T-helper 17 cell (primary cell): ENCODE measurements around the gene COL10A1. TPM values are rescaled to one million over a fixed set of nuclear protein-coding genes. Genes with fewer than 3 reads are reported as not detected.
"Not testable (repeated sequence)": the region's sequence is repeated elsewhere in the genome, so short reads cannot be mapped to it uniquely, and the experiment has no call there.

ENCODE experiments used
- ATAC-seq: fragments of 150-1000 bp; cut with Tn5 transposase; 2 replicates; pipeline ENCODE4 v1.10.0; 2021; ENCODE audit warnings: mild to moderate bottlenecking, moderate library complexity
- DNase-seq, 3 donors: peaks; one replicate each; pipeline versions ENCODE4 v3.0.0 to v3.0.0-alpha.2; 2020 to 2021
- H3K9me3 ChIP-seq: one replicate; pipeline ENCODE4 v1.7.0; 2013; ENCODE audit warnings: low read length, mild to moderate bottlenecking; ENCODE audit not compliant: control insufficient read depth, poor library complexity, severe bottlenecking
- H3K27ac Mint-ChIP-seq: one replicate; pipeline ENCODE4 v1.8.0; 2022; ENCODE audit warnings: mild to moderate bottlenecking, moderate library complexity, mixed read lengths
- H3K27me3 Mint-ChIP-seq: one replicate; pipeline ENCODE4 v1.8.0; 2022; ENCODE audit warnings: mixed read lengths
- H3K36me3 Mint-ChIP-seq: one replicate; pipeline ENCODE4 v1.8.0; 2022; ENCODE audit warnings: low read depth, mixed read lengths
- H3K4me1 Mint-ChIP-seq: one replicate; pipeline ENCODE4 v1.8.0; 2022; ENCODE audit warnings: mild to moderate bottlenecking, mixed read lengths
- H3K4me3 Mint-ChIP-seq: one replicate; pipeline ENCODE4 v1.8.0; 2022; ENCODE audit warnings: mild to moderate bottlenecking, moderate library complexity, mixed read lengths
- total RNA-seq, 4 donors: library from RNA in 2 of 4; stranded (reverse) in 2 of 4; gene quantifications; one replicate each; pipeline ENCODE4 v1.2.3 and lab custom pipeline; 2022 to 2026

Gene COL10A1
- total RNA-seq, 2 donors from 2014 or later = 0.34 TPM; not detected in 1

DNA sequence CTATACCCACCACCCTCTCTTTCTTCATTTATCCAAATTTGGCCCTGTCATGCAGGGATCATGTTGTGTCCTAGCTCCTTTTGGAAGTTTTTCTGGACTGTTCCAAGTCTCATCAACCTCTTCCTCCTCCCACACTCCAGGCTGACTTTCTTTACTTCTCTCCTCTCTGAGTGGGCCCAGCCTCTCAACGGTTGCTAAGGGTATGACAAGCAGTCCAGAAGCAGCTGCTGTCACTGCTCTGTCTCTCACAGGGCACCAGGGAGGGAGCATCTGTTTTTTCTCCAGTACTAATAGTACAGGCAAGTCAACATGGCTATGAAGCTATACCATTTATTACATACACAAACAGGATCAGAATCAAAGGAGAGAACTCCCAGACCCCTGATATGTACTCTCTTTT, 17.1 kb downstream of the COL10A1 start:
- Mint-ChIP-seq H3K36me3 (peaks cover 16% of the 10 kb centered on the region), H3K4me3 (no peak overlapping the region), H3K4me1 (peaks cover 26% of the 10 kb centered on the region), H3K27ac (no peak overlapping the region), H3K27me3 (no peaks in the 10 kb centered on the region)
- no peaks in the 10 kb centered on the region for H3K9me3 ChIP-seq
- no peak for DNase-seq
- no peak for ATAC-seq

DNA sequence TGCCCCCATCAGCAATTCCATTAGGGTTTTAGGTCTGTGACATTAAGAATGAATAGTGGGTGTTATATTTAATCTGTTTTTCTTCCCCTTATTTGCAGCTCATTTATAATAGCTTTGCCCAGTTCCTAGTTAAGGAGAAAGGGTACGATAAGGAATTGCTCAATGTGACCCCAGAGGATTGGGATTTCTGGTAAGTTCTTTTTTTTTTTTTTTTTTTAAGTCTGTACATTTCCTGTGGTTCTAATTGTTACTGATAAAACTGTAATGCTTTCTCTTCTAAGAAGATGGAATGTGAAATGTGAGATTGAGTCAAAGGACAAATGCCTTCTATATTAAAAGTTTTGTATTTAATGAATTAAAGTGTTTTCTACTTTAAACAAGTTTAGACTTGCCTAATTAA, 19.8 kb downstream of the COL10A1 start:
- Mint-ChIP-seq H3K4me1 (peaks cover 46% of the 10 kb centered on the region), H3K36me3 (peaks cover 13% of the 10 kb centered on the region), H3K4me3 (no peak overlapping the region), H3K27me3 (no peaks in the 10 kb centered on the region), H3K27ac (no peak overlapping the region)
- DNase-seq = no peak
- no peak for ATAC-seq
- H3K9me3 ChIP-seq = no peaks in the 10 kb centered on the region

DNA sequence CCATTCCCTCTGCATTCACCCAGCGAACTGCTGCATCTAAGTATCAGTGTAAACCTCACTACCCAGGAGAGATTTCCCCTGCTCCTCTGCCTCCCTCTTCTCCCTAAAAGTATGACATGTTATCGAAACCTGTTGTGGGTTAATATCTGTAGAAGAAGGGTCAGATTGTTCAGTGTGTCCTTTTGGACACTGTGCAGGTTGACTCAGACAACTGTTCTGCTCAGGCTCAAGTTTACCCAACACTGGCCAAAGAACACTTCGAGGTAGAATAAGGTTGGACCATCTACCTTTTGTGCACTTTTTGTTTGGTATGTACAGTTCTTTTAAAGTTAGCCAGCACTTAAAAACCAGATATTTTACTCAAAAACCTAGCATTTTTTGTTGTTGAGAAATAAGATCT, 20.7 kb downstream of the COL10A1 start:
- ATAC-seq = no peak
- H3K4me1 Mint-ChIP-seq = peaks cover 46% of the 10 kb centered on the region
- H3K27ac Mint-ChIP-seq = no peak overlapping the region
- peaks cover 9% of the 10 kb centered on the region for H3K36me3 Mint-ChIP-seq
- no peaks in the 10 kb centered on the region for H3K9me3 ChIP-seq
- no peaks in the 10 kb centered on the region for H3K27me3 Mint-ChIP-seq
- no peak for DNase-seq
- H3K4me3 Mint-ChIP-seq = no peak overlapping the region

DNA sequence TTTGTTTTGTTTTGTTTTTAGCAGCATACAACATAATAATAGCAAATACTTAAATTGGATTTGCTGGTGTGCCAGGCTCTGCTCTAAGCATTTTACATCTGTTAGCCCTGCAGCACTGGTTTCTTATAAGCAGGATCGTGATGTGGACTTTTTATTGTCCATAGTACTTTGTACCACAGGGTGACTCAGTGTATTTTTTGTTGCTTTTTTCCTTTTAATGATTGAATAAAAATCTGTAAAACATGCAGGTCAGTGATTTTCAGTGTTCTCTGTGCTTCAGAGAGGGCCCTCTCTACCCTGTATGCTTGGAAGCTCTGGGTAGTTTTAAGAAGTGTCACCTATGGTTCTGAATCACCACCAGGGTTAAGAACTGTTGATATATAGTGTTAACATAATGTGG, 21.3 kb downstream of the COL10A1 start:
- H3K4me1 Mint-ChIP-seq = peaks cover 47% of the 10 kb centered on the region
- ATAC-seq (no peak), DNase-seq (no peak)
- no peak overlapping the region for H3K27ac Mint-ChIP-seq
- H3K27me3 Mint-ChIP-seq = no peaks in the 10 kb centered on the region
- H3K4me3 Mint-ChIP-seq = no peak overlapping the region
- H3K9me3 ChIP-seq = no peaks in the 10 kb centered on the region
- H3K36me3 Mint-ChIP-seq = peaks cover 7% of the 10 kb centered on the region

DNA sequence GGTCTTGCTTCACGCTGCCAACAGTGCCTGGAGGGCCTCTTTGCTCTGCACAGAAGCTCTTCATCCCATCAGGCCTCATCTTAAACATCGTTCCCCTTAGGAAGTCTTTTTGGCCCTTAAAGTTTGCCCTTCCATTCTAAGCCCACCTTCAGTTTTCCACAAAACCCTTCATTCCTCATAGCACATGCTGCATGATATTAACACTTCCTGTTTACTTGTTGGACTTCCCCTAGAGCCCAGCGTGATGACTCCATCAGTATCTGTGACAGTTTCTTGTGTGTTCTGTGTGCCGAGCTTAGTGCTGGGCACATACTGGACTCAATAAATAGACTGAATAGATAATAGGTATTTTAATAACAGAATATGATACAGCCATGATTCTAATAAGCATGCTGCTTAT, 23.1 kb downstream of the COL10A1 start:
- Mint-ChIP-seq H3K36me3 (no peaks in the 10 kb centered on the region), H3K4me3 (no peak overlapping the region), H3K27ac (peak overlapping the region; percentile 29), H3K4me1 (peaks cover 43% of the 10 kb centered on the region), H3K27me3 (no peaks in the 10 kb centered on the region)
- no peak for ATAC-seq
- H3K9me3 ChIP-seq = no peaks in the 10 kb centered on the region
- no peak for DNase-seq

DNA sequence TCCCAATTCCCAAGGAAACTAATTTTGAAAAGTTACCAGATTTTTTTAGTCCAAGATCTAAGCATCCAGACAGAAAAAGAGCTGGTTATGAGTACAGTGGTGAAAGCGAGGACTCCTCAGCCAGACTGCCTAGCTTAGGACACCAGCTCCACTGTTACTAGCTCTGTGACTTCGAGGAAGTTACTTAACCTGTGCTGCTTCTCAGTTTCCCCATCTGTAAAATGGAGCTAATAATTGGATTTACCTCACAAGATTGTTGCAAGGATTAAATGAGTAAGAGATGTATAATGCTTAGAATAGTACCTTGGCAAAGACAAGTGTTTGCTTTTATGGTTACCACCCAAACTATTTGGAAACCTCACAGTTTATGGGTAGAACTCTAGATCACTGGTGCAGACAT, 24.1 kb downstream of the COL10A1 start:
- H3K27me3 Mint-ChIP-seq = no peaks in the 10 kb centered on the region
- H3K4me3 Mint-ChIP-seq = peak overlapping the region; percentile 91
- peak overlapping the region; percentile 66 for H3K27ac Mint-ChIP-seq
- no peak for DNase-seq
- no peak for ATAC-seq
- peaks cover 43% of the 10 kb centered on the region for H3K4me1 Mint-ChIP-seq
- H3K9me3 ChIP-seq = no peaks in the 10 kb centered on the region
- no peaks in the 10 kb centered on the region for H3K36me3 Mint-ChIP-seq

DNA sequence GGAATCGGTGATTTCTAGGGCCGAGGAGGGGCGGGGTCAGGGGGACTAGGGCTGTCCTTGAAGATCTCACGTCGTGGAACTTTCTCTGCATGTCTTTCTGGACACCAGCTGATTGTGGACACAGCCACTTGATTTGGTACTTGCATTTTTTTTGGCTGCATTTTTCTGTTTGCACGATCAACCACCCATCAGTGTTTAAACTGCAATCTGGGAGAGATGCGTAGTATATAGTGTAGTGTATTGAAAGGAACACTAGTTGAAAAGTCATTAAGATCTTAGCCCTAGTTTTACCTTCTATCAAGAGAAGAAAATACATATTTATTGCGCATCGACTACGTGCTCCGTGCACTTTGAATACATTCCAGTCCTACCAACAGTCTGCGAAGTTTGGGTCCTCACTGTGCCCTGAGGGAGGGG, 24.6 kb downstream of the COL10A1 start:
- H3K4me3 Mint-ChIP-seq = peak overlapping the region; percentile 91
- H3K4me1 Mint-ChIP-seq = peaks cover 43% of the 10 kb centered on the region
- ATAC-seq (peak; percentile 4), DNase-seq (no peak)
- H3K9me3 ChIP-seq = no peaks in the 10 kb centered on the region
- H3K27ac Mint-ChIP-seq = peak overlapping the region; percentile 66
- H3K27me3 Mint-ChIP-seq = no peaks in the 10 kb centered on the region
- H3K36me3 Mint-ChIP-seq = no peaks in the 10 kb centered on the region

DNA sequence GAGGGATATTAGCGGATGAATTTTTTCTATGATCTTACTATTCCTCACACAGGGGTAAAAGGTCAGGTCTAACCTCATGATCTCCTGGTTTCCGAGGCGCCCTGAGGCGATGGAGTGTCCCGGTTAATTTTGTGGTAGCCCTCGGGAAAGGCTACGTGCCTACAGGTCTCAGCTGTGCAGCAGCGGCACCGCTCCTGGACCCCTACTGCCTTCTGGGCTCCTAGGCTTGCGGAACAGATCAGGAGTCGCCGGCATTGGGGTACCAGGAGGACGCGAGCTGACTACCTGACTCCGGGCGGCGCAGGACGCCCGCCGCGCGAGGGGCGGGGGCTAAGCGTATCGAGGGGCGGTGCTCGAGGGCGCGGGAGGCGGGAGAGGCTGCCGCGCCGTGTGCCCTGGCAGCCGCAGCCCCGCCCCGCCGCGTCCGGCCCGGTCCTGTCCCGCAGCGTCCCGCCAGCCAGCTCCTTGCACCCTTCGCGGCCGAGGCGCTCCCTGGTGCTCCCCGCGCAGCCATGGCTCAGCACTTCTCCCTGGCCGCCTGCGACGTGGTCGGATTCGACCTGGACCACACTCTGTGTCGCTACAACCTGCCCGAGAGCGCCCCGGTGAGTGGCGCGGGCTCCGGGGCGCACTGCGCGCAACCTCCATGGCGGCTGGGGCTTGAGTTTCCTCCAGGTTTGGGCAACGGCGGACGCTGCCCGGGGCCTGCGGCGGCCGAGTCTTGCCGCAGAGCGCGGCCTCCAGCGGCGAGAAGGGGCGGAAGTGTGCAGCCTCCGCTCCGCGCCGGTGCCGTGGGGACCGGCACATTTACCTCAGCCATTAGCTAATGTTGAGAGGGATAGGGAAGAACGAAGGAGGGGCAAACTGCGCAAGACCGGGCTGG, 25.3 kb downstream of the COL10A1 start, which contains the start of gene NT5DC1:
Gene NT5DC1 (plus strand): TSS at position 435 of the 883 bp plus-strand sequence. CDS start 78 bp downstream, at position 513.
- Mint-ChIP-seq H3K4me1 (peaks cover 38% of the 10 kb centered on the region), H3K27me3 (no peaks in the 10 kb centered on the region), H3K4me3 (peak within 1 kb of the TSS; percentile 91), H3K27ac (peak within 1 kb of the TSS; percentile 66), H3K36me3 (no peaks in the 10 kb centered on the region)
- H3K9me3 ChIP-seq = no peaks in the 10 kb centered on the region
- ATAC-seq (peak; percentile 91), DNase-seq (peak; percentile 74 to 76 (median 75))

DNA sequence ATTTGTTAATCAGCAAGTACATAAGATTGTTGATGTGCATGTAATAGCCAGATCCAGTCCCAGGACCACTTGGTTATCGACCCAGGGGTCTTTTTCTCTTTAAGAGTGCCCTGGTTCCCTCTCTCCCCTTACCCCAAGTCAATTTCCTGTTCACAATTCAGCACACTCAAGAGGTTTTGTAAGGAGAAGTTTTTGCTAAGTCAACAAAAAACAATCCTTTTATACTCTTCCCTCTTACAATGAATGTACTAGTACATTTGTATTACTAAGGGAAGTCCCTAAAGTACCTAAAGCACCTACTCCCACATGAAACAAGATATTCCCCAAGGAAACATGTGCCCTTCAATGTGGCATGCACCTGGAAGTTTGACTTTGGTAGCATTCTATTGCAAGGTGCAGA, 26.9 kb downstream of the COL10A1 start:
- H3K9me3 ChIP-seq = no peaks in the 10 kb centered on the region
- H3K4me1 Mint-ChIP-seq = peaks cover 29% of the 10 kb centered on the region
- ATAC-seq (no peak), DNase-seq (no peak)
- no peaks in the 10 kb centered on the region for H3K27me3 Mint-ChIP-seq
- H3K27ac Mint-ChIP-seq = no peak overlapping the region
- H3K36me3 Mint-ChIP-seq = no peaks in the 10 kb centered on the region
- no peak overlapping the region for H3K4me3 Mint-ChIP-seq

DNA sequence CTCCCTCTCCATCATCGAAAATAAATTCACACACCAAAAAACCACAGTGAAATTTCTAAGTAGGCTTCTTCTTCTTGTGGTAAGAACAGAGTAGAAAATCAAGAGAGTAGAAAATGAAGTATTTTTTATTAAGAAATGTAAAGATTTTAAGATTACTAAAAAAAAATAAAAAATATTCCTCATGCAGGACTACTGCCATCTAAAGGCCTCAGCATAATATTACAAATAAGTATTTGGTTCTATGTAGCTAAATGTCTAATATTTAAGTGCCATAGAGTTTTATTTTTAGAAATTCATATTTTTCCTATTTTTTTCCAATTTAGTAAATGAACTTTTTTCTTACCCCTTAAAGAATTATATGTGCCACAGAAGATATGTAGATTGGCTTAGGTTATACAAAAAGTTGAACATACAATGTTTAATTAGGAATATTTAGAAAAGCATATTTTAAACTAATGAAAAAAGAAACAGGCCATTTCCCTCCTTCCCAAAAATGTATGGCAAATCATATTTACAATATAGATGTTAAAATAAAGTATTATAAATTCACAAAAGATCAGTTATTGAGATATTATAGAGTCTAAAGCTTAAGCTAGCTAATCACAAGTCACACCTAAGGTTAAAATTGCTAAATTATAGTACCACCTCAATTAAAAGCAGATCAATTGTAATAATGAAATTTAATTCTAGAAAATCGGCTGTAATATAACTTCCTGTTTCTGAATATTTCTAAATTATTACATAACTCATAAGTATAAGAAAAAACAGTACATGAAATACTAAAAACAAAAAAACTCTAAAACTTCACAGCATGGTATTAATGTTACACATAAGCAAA, 28.7 kb downstream of the COL10A1 start:
- H3K36me3 Mint-ChIP-seq = no peaks in the 10 kb centered on the region
- no peak overlapping the region for H3K27ac Mint-ChIP-seq
- DNase-seq = no peak
- H3K4me3 Mint-ChIP-seq = no peak overlapping the region
- no peak for ATAC-seq
- no peaks in the 10 kb centered on the region for H3K9me3 ChIP-seq
- H3K4me1 Mint-ChIP-seq = peaks cover 13% of the 10 kb centered on the region
- H3K27me3 Mint-ChIP-seq = peaks cover 11% of the 10 kb centered on the region

DNA sequence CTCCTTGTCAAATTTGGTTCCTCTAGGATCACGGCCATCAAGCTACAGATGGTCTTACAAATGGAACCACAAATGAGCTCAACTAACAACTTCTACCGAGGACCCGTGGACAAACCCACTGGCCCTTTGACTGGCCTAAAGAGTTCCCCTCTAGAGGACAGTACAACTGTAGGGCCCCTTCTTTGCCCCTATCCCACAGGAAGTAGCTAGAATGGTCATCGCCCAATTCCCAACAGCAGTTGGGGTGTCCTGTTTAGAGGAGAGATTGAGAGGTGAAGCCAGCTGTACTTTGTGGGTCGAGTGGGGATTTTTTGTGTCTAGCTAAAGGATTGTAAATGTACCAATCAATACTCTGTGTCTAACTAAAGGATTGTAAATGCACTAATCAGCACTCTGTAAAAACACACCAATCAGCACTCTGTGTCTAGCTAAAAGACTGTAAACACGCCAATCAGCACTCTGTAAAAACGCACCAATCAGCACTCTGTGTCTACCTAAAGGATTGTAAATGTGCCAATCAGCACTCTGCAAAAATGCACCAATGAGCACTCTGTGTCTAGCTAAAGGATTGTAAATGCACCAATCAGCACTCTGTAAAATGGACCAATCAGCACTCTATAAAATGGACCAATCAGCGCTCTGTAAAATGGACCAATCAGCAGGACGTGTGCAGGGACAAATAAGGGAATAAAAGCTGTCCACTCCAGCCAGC, 29.7 kb downstream of the COL10A1 start:
- ATAC-seq, H3K4me3 Mint-ChIP-seq, H3K9me3 ChIP-seq, H3K27ac Mint-ChIP-seq, H3K4me1 Mint-ChIP-seq, H3K36me3 Mint-ChIP-seq, DNase-seq: not testable (repeated sequence)
- peaks cover 14% of the 10 kb centered on the region for H3K27me3 Mint-ChIP-seq

DNA sequence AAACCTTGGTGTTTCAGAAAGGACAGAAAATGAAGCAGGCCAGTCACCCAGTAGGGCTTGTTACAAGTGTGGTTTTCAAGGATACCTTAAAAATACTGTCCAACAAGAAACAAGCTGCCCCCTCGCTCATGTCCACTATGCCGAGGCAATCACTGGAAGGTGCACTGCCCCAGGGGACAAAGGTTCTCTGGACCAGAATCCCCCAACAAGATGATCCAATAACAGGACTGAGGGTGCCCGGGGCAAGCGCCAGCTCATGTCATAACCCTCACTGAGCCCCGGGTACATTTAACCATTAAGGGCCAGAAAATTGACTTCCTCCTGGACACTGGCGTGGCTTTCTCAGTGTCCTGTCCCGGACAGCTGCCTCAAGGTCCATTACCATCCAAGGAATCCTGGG, 31.9 kb downstream of the COL10A1 start:
- Mint-ChIP-seq H3K36me3 (no peaks in the 10 kb centered on the region), H3K4me3 (no peak overlapping the region), H3K4me1 (peaks cover 3% of the 10 kb centered on the region), H3K27ac (no peak overlapping the region), H3K27me3 (peaks cover 14% of the 10 kb centered on the region)
- DNase-seq (no peak), ATAC-seq (no peak)
- no peaks in the 10 kb centered on the region for H3K9me3 ChIP-seq

DNA sequence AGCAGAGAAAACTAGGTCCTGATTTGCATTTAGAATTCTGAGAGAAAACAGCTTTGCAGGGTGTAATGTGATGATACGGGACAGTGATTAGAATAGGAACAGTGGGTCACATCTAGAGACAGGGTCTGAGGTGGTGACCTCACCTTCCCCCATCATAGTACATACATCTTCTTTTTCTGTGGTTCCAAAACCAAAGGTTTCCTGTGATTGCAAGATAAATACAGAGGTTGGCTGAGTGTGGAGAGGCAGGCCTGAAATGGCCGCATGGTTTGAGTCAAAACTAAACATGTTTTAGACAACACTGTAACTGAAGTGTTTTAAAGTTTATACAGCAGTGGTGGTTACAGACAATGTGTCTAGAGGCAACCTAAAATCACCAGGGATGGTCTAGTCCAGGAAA, 35.7 kb downstream of the COL10A1 start:
- DNase-seq = no peak
- peaks cover 14% of the 10 kb centered on the region for H3K27me3 Mint-ChIP-seq
- H3K4me1 Mint-ChIP-seq = peaks cover 3% of the 10 kb centered on the region
- H3K36me3 Mint-ChIP-seq = no peaks in the 10 kb centered on the region
- no peak overlapping the region for H3K27ac Mint-ChIP-seq
- no peak for ATAC-seq
- H3K4me3 Mint-ChIP-seq = no peak overlapping the region
- H3K9me3 ChIP-seq = no peaks in the 10 kb centered on the region
